H54 (cell line): Measurements from ENCODE around the gene PEAK1.
A peak's percentile ranks its signal among the peaks of the same experiment; 100 is the strongest.
"Not testable (repeated sequence)": the region's sequence is repeated elsewhere in the genome, so short reads cannot be mapped to it uniquely, and the experiment has no call there.

Source experiments
- DNase-seq: peaks from one replicate; pipeline ENCODE4 v3.0.0; 2011; ENCODE audit warnings: low spot score, mixed read lengths; ENCODE audit not compliant: insufficient read length
- FAIRE-seq: peaks from 3 replicates; lab custom pipeline; 2011; peaks lifted over from hg19 to GRCh38; lab: Jason Lieb, UNC
- POLR2A ChIP-seq: IDR thresholded peaks from 2 replicates; pipeline ENCODE4 v1.6.1; 2011; ENCODE audit warnings: low read depth, mild to moderate bottlenecking, low read length

PEAK1 gene

GRCh38 chr15:77309392-77309791 lies 110.5 kb downstream of the PEAK1 start:
- no peak for TF ChIP-seq POLR2A
- no peak for FAIRE-seq
- no peak for DNase-seq

- TF ChIP-seq POLR2A, result no peak
- DNase-seq, result no peak
- no peak for FAIRE-seq
Observed at GRCh38 chr15:77305953-77306352, 114.0 kb downstream of the PEAK1 start.

GRCh38 chr15:77296773-77297337 lies 123.0 kb downstream of the PEAK1 start:
- FAIRE-seq, result no peak
- no peak for TF ChIP-seq POLR2A

GRCh38 chr15:77295446-77295845 lies 124.5 kb downstream of the PEAK1 start:
- DNase-seq, result no peak
- TF ChIP-seq POLR2A, result no peak
- peak; percentile 23 for FAIRE-seq

More at GRCh38 chr15:77296773-77297337, 123.0 kb downstream of the PEAK1 start:
- DNase-seq, result no peak

GRCh38 chr15:77292969-77293558 lies 126.8 kb downstream of the PEAK1 start:
- FAIRE-seq, result no peak
- TF ChIP-seq POLR2A, result no peak
- no peak for DNase-seq

GRCh38 chr15:77291107-77291506 lies 128.8 kb downstream of the PEAK1 start:
- FAIRE-seq (no peak), DNase-seq (no peak)
- no peak for TF ChIP-seq POLR2A

- no peak for TF ChIP-seq POLR2A
- DNase-seq (no peak), FAIRE-seq (no peak)
Observed at GRCh38 chr15:77287385-77287784, 132.5 kb downstream of the PEAK1 start.

GRCh38 chr15:77285057-77285997 lies 134.6 kb downstream of the PEAK1 start:
- no peak for DNase-seq
- FAIRE-seq, result no peak
- no peak for TF ChIP-seq POLR2A

- DNase-seq (no peak), FAIRE-seq (no peak)
- TF ChIP-seq POLR2A, result no peak
Observed at GRCh38 chr15:77282333-77282732, 137.6 kb downstream of the PEAK1 start.

GRCh38 chr15:77276943-77277342 lies 143.0 kb downstream of the PEAK1 start:
- DNase-seq (no peak), FAIRE-seq (no peak)
- no peak for TF ChIP-seq POLR2A

GRCh38 chr15:77276096-77276495 lies 143.8 kb downstream of the PEAK1 start:
- FAIRE-seq (no peak), DNase-seq (no peak)
- TF ChIP-seq POLR2A, result no peak

GRCh38 chr15:77273136-77273535 lies 146.8 kb downstream of the PEAK1 start:
- not testable (repeated sequence) for FAIRE-seq, DNase-seq

- DNase-seq (peak; percentile 4), FAIRE-seq (peak; percentile 60)
- no peak for TF ChIP-seq POLR2A
Observed at GRCh38 chr15:77266708-77267386, 153.1 kb downstream of the PEAK1 start.

- no peak for TF ChIP-seq POLR2A
- FAIRE-seq (no peak), DNase-seq (no peak)
Observed at GRCh38 chr15:77255385-77255784, 164.5 kb downstream of the PEAK1 start.

GRCh38 chr15:77251662-77252061 lies 168.2 kb downstream of the PEAK1 start:
- TF ChIP-seq POLR2A, result no peak
- no peak for DNase-seq
- no peak for FAIRE-seq
